DND-41 (cell line): ENCODE measurements around the gene MMP25.

ENCODE experiments used
- EZH2 ChIP-seq: IDR thresholded peaks from 3 replicates; pipeline ENCODE4 v1.6.1; 2012; ENCODE audit warnings: borderline replicate concordance, low read depth, mild to moderate bottlenecking, moderate library complexity, low read length, inconsistent platforms; ENCODE audit not compliant: severe bottlenecking
- TF ChIP-seq, protein P1 (sequence below): IDR thresholded peaks from 2 replicates; pipeline ENCODE4 v1.5.1; 2012; ENCODE audit warnings: borderline replicate concordance, low read length, moderate library complexity, mild to moderate bottlenecking; ENCODE audit not compliant: poor library complexity, severe bottlenecking; ENCODE audit errors: extremely low read depth

DNA sequence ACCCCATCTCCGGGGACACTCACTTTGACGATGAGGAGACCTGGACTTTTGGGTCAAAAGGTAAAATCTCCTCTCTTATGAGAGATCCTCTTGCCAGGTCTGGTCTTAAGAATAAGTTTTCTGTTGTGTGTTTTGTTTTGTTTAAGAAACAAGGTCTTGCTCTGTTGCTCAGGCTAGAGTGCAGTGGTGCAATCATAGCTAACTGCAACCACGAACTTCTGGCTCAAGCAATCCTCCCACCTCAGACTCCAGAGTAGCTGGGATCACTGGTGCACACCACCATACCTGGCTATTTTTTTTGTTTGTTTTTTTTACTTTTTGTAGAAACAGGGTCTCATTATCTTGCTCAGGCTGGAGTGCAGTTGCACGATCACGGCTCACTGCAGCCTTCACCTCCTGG lies 4.1 kb downstream of the MMP25 start:
- TF ChIP-seq EZH2, result no peak
- TF ChIP-seq, protein P1, sequence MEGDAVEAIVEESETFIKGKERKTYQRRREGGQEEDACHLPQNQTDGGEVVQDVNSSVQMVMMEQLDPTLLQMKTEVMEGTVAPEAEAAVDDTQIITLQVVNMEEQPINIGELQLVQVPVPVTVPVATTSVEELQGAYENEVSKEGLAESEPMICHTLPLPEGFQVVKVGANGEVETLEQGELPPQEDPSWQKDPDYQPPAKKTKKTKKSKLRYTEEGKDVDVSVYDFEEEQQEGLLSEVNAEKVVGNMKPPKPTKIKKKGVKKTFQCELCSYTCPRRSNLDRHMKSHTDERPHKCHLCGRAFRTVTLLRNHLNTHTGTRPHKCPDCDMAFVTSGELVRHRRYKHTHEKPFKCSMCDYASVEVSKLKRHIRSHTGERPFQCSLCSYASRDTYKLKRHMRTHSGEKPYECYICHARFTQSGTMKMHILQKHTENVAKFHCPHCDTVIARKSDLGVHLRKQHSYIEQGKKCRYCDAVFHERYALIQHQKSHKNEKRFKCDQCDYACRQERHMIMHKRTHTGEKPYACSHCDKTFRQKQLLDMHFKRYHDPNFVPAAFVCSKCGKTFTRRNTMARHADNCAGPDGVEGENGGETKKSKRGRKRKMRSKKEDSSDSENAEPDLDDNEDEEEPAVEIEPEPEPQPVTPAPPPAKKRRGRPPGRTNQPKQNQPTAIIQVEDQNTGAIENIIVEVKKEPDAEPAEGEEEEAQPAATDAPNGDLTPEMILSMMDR, result no peak
